ENCODE measurements around the gene SAMHD1. TPM values are rescaled to one million over a fixed set of nuclear protein-coding genes. Genes with fewer than 3 reads are reported as not detected.
A peak's percentile ranks its signal among the peaks of the same experiment; 100 is the strongest.

Gene SAMHD1
- total and polyA plus RNA-seq, 2 experiments from 2014 or later = 27.0 to 29.5 TPM

DNA sequence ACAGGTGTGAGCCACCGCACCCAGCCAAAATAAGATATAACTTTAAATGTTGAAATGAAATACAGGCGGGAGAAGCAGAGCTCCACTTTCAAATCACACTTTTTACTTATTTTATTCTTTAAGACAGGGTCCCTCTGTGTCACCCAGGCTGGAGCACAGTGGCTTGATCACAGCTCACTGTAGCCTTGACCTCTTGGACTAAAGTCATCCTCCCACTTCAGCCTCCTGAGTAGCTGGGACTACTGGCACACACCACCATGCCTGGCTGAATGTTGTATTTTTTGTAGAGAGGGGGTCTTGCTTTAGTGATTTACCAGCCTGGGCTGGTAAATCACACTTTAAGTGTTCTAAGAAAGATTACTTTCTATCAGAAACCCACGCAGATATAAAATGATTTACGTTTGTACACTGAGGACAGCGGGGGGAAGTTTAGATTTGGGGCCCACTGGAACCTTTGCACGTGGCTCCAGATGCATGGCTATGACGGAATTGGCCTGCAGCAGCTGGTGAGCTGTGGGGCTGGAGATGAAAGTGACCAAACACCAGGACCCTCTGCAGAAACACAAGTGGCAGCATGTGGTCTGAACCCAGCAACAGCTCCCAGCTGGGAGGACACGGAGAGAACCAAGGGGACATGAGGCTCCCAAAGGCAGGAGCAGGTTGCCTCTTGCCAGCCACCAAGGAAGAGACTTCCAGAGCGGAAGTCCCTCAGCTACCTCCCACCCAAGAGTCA is 102.0 kb downstream of the SAMHD1 start:
- Histone ChIP-seq H3K79me2 (peaks cover 62% of the 10 kb centered on the region), H3K27ac (peak overlapping the region; percentile 27)

DNA sequence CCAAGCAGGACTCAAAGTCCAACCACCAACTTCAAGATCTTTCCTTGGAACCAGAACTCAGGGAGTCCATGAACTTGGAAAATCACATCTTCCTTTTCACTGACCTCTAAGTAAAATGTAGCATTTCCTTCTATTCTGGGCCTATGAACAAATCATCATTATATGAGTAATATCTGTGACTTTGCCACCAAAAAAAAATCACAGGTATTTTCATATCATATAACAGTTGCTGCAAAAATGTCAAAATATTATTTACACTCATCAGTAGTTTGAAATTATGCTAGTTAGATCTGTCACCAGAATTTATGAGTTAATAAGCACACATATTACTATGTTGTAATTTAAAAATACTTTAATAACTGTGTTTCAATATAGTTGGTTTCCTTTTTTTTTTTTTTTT is 102.8 kb downstream of the SAMHD1 start:
- peaks cover 6% of the 10 kb centered on the region for H3K4me1 ChIP-seq (ENCODE audit: insufficient read depth)
- no peaks in the 10 kb centered on the region for H3K9me3 ChIP-seq (ENCODE audit: low read depth)
- no peaks in the 10 kb centered on the region for H3K27me3 ChIP-seq
- no peaks in the 10 kb centered on the region for H3K9me2 ChIP-seq (replicated peaks; ENCODE audit: insufficient read depth)
- peaks cover 4% of the 10 kb centered on the region for H4K20me1 ChIP-seq (ENCODE audit: insufficient read depth, poor library complexity, severe bottlenecking)
- no peaks in the 10 kb centered on the region for H3K36me3 ChIP-seq (replicated peaks; ENCODE audit: insufficient read depth, low read depth)
- no peak for TF ChIP-seq EZH2 (IDR thresholded peaks at IDR 0.05; ENCODE audit: borderline replicate concordance)
- TF ChIP-seq EZH2phosphoT487 (IDR thresholded peaks at IDR 0.05; ENCODE audit: low read depth, severe bottlenecking, unreplicated experiment) = no peak
- TF ChIP-seq, protein P1, sequence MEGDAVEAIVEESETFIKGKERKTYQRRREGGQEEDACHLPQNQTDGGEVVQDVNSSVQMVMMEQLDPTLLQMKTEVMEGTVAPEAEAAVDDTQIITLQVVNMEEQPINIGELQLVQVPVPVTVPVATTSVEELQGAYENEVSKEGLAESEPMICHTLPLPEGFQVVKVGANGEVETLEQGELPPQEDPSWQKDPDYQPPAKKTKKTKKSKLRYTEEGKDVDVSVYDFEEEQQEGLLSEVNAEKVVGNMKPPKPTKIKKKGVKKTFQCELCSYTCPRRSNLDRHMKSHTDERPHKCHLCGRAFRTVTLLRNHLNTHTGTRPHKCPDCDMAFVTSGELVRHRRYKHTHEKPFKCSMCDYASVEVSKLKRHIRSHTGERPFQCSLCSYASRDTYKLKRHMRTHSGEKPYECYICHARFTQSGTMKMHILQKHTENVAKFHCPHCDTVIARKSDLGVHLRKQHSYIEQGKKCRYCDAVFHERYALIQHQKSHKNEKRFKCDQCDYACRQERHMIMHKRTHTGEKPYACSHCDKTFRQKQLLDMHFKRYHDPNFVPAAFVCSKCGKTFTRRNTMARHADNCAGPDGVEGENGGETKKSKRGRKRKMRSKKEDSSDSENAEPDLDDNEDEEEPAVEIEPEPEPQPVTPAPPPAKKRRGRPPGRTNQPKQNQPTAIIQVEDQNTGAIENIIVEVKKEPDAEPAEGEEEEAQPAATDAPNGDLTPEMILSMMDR (IDR thresholded peaks at IDR 0.05; ENCODE audit: poor library complexity) = no peak
- no peak overlapping the region for H3K4me3 ChIP-seq
- no peak for DNase-seq (ENCODE audit: low spot score)
- H3K4me2 ChIP-seq = peak overlapping the region; percentile 5
- H3K79me2 ChIP-seq = peaks cover 58% of the 10 kb centered on the region
- no peak overlapping the region for H2AFZ ChIP-seq
- peak overlapping the region; percentile 81 for H3K27ac ChIP-seq

More for the DNA sequence above, 102.0 kb downstream of the SAMHD1 start:
- Histone ChIP-seq H3K4me3 (no peak overlapping the region), H3K9me2 (replicated peaks; ENCODE audit: insufficient read depth) (no peaks in the 10 kb centered on the region), H3K9me3 (ENCODE audit: low read depth) (no peaks in the 10 kb centered on the region), H3K4me1 (ENCODE audit: insufficient read depth) (peaks cover 6% of the 10 kb centered on the region), H3K36me3 (replicated peaks; ENCODE audit: insufficient read depth, low read depth) (no peaks in the 10 kb centered on the region), H3K27me3 (no peaks in the 10 kb centered on the region), H2AFZ (no peak overlapping the region), H4K20me1 (ENCODE audit: insufficient read depth, poor library complexity, severe bottlenecking) (peaks cover 9% of the 10 kb centered on the region), H3K4me2 (no peak overlapping the region)
- 91% methylated on average over 9 of the region's 9 CpGs for WGBS (ENCODE audit: low lambda C conversion rate, missing lambda C conversion rate)
- no peak for TF ChIP-seq EZH2phosphoT487 (IDR thresholded peaks at IDR 0.05; ENCODE audit: low read depth, severe bottlenecking, unreplicated experiment)
- no peak for TF ChIP-seq EZH2 (IDR thresholded peaks at IDR 0.05; ENCODE audit: borderline replicate concordance)
- TF ChIP-seq, protein P1 (IDR thresholded peaks at IDR 0.05; ENCODE audit: poor library complexity) = no peak
- DNase-seq (ENCODE audit: low spot score) = no peak

DNA sequence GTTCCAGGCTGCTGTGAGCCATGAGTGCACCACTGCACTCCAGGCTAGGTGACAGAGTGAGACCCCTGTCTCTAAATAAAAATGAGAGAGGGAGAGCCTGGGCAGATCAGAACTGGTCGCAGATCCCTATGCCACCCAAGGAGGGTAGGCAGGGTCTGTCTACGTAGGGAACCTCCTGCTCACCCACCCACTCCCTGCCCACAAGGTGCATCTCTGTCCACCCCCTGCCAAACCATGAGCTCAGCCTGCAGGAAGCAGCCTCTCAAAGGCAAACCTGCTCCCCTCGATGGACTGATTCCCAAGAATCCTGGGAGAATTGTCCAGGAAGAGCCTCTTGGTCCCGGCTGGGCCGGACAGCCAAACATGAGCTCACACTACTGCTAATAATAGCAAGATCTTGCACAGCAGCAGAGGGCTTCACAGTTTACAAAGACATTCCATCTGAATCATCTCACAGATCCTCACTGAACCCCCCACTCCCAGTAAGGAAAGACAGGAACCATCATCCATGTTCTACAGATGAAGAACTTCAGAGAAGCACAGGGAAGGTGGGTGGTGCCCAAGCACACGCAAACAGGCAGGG is 103.3 kb downstream of the SAMHD1 start:
- H2AFZ ChIP-seq = no peak overlapping the region
- DNase-seq (ENCODE audit: low spot score) = peak; percentile 58
- H3K4me2 ChIP-seq = peak overlapping the region; percentile 5
- H4K20me1 ChIP-seq (ENCODE audit: insufficient read depth, poor library complexity, severe bottlenecking) = peaks cover 4% of the 10 kb centered on the region
- peaks cover 6% of the 10 kb centered on the region for H3K4me1 ChIP-seq (ENCODE audit: insufficient read depth)
- H3K79me2 ChIP-seq = peaks cover 57% of the 10 kb centered on the region
- peak overlapping the region; percentile 81 for H3K27ac ChIP-seq
- no peak overlapping the region for H3K4me3 ChIP-seq
- whole genome bisulfite sequencing (ENCODE audit: low lambda C conversion rate, missing lambda C conversion rate) = 77% methylated on average over 6 of the region's 6 CpGs
- H3K27me3 ChIP-seq = no peaks in the 10 kb centered on the region
- TF ChIP-seq, protein P1 (IDR thresholded peaks at IDR 0.05; ENCODE audit: poor library complexity) = no peak
- TF ChIP-seq EZH2 (IDR thresholded peaks at IDR 0.05; ENCODE audit: borderline replicate concordance) (no peak), EZH2phosphoT487 (IDR thresholded peaks at IDR 0.05; ENCODE audit: low read depth, severe bottlenecking, unreplicated experiment) (no peak)
- no peaks in the 10 kb centered on the region for H3K9me3 ChIP-seq (ENCODE audit: low read depth)
- H3K36me3 ChIP-seq (replicated peaks; ENCODE audit: insufficient read depth, low read depth) = no peaks in the 10 kb centered on the region
- H3K9me2 ChIP-seq (replicated peaks; ENCODE audit: insufficient read depth) = no peaks in the 10 kb centered on the region

Data from hepatocyte (in vitro differentiated cells).